GM10266 (cell line): ENCODE results near the gene FANCC.

Source experiments
- DNase-seq: peaks from one replicate; pipeline ENCODE4 v3.0.0; 2012; ENCODE audit errors: extremely low spot score
- CTCF ChIP-seq: IDR thresholded peaks from 2 replicates; pipeline ENCODE4 v1.5.1; 2012; ENCODE audit warnings: mild to moderate bottlenecking, low read depth; ENCODE audit not compliant: control insufficient read depth, insufficient read depth; ENCODE audit errors: missing control alignments

The FANCC gene

GRCh38 chr9:95217936-95218335 lies 99.6 kb downstream of the FANCC start:
- no peak for DNase-seq
- TF ChIP-seq CTCF, result no peak

GRCh38 chr9:95215336-95215898 lies 102.1 kb downstream of the FANCC start:
- no peak for TF ChIP-seq CTCF
- no peak for DNase-seq

- no peak for TF ChIP-seq CTCF
- no peak for DNase-seq
These were observed 104.4 kb downstream of the FANCC start for GRCh38 chr9:95213117-95213516.

- DNase-seq, result no peak
- no peak for TF ChIP-seq CTCF
These were observed 106.5 kb downstream of the FANCC start for GRCh38 chr9:95211028-95211427.

- no peak for TF ChIP-seq CTCF
- no peak for DNase-seq
These were observed 110.1 kb downstream of the FANCC start for GRCh38 chr9:95207403-95207802.

GRCh38 chr9:95206143-95206542 lies 111.4 kb downstream of the FANCC start:
- no peak for TF ChIP-seq CTCF
- DNase-seq, result no peak

- no peak for DNase-seq
- TF ChIP-seq CTCF, result no peak
These were observed 112.8 kb downstream of the FANCC start for GRCh38 chr9:95204710-95205109.
